Mesenchymal stem cell (in vitro differentiated cells and primary cell): ENCODE measurements around the gene SPINK14.

Experiments used
- DNase-seq: peaks from one replicate; pipeline ENCODE4 v3.0.0-alpha.2; 2013
- H2AFZ ChIP-seq: one replicate; pipeline ENCODE4 v1.6.1; 2013; ENCODE audit warnings: low read depth, mild to moderate bottlenecking, control low read depth, inconsistent platforms, low read length, moderate library complexity
- H2AK5ac ChIP-seq: 2 replicates; pipeline ENCODE4 v1.6.1; 2013; ENCODE audit warnings: low read length, moderate library complexity, mild to moderate bottlenecking, inconsistent platforms; ENCODE audit not compliant: severe bottlenecking
- H2BK120ac ChIP-seq: one replicate; pipeline ENCODE4 v1.6.1; 2013; ENCODE audit warnings: low read depth, mild to moderate bottlenecking, inconsistent platforms, low read length, moderate library complexity
- H2BK12ac ChIP-seq, 2 experiments: one replicate each; pipeline ENCODE4 v1.6.1; 2013; ENCODE audit warnings: inconsistent platforms in 2 of 2, low read length in 2 of 2, mild to moderate bottlenecking in 2 of 2, moderate library complexity in 2 of 2, control low read depth in 1 of 2
- H2BK15ac ChIP-seq: one replicate; pipeline ENCODE4 v1.6.1; 2013; ENCODE audit warnings: mild to moderate bottlenecking, low read depth, inconsistent platforms; ENCODE audit not compliant: poor library complexity, severe bottlenecking
- H2BK5ac ChIP-seq: 2 replicates; pipeline ENCODE4 v1.6.1; 2013; ENCODE audit warnings: low read depth, mild to moderate bottlenecking, low read length, control low read depth, inconsistent platforms; ENCODE audit not compliant: poor library complexity, severe bottlenecking
- H3K14ac ChIP-seq, 2 experiments: one replicate each; pipeline ENCODE4 v1.6.1; 2013; ENCODE audit warnings: inconsistent platforms in 2 of 2, low read length in 2 of 2, control low read depth in 1 of 2, mild to moderate bottlenecking in 1 of 2, moderate library complexity in 1 of 2
- H3K18ac ChIP-seq, 2 experiments: one replicate each; pipeline ENCODE4 v1.6.1; 2013; ENCODE audit warnings: inconsistent platforms in 2 of 2, low read length in 2 of 2, control low read depth in 1 of 2, low read depth in 1 of 2, mild to moderate bottlenecking in 1 of 2
- H3K23ac ChIP-seq, 2 experiments: one replicate each; pipeline ENCODE4 v1.6.1; 2013; ENCODE audit warnings: inconsistent platforms in 2 of 2, low read length in 2 of 2, mild to moderate bottlenecking in 2 of 2, moderate library complexity in 2 of 2, control low read depth in 1 of 2
- H3K27ac ChIP-seq: 2 replicates; pipeline ENCODE4 v1.5.1; 2013; ENCODE audit warnings: mild to moderate bottlenecking, moderate library complexity, low read length, control low read depth, inconsistent platforms; ENCODE audit not compliant: poor library complexity, severe bottlenecking
- H3K27me3 ChIP-seq, 2 experiments: 2 replicates each; pipeline versions ENCODE4 v1.6.1 to v1.7.0; 2013; ENCODE audit warnings: low read length in 2 of 2, mild to moderate bottlenecking in 2 of 2, moderate library complexity in 2 of 2, control low read depth in 1 of 2, inconsistent platforms in 1 of 2; ENCODE audit not compliant: control insufficient read depth in 1 of 2, insufficient read depth in 1 of 2
- H3K36me3 ChIP-seq, 2 experiments: 2 replicates each; pipeline versions ENCODE4 v1.6.1 to v1.7.0; 2013; ENCODE audit warnings: low read length in 2 of 2, control low read depth in 1 of 2, inconsistent platforms in 1 of 2, low read depth in 1 of 2, mild to moderate bottlenecking in 1 of 2; ENCODE audit not compliant: insufficient read depth in 2 of 2, control insufficient read depth in 1 of 2
- H3K4ac ChIP-seq, 2 experiments: one replicate each; pipeline ENCODE4 v1.6.1; 2013; ENCODE audit warnings: inconsistent platforms in 2 of 2, low read length in 2 of 2, mild to moderate bottlenecking in 2 of 2, moderate library complexity in 2 of 2, control low read depth in 1 of 2, low read depth in 1 of 2
- H3K4me1 ChIP-seq: 2 replicates; pipeline ENCODE4 v1.6.1; 2013; ENCODE audit warnings: low read depth, low read length, control low read depth; ENCODE audit not compliant: control insufficient read depth, insufficient read depth
- H3K4me2 ChIP-seq: 2 replicates; pipeline ENCODE4 v1.6.1; 2013; ENCODE audit warnings: low read length, mild to moderate bottlenecking, inconsistent platforms; ENCODE audit not compliant: poor library complexity, severe bottlenecking
- H3K4me3 ChIP-seq, 2 experiments: 2 replicates each; pipeline versions ENCODE4 v1.5.1 to v1.7.0; 2013; ENCODE audit warnings: low read length in 2 of 2, mild to moderate bottlenecking in 2 of 2, control low read depth in 1 of 2, low read depth in 1 of 2; ENCODE audit not compliant: insufficient read depth in 1 of 2
- H3K79me1 ChIP-seq: replicated peaks from 2 replicates; pipeline ENCODE4 v1.6.1; 2013; ENCODE audit warnings: mild to moderate bottlenecking, control low read depth, low read length, inconsistent platforms; ENCODE audit not compliant: poor library complexity, severe bottlenecking
- H3K9ac ChIP-seq: 2 replicates; pipeline ENCODE4 v1.7.0; 2013; ENCODE audit warnings: mild to moderate bottlenecking, low read length, moderate library complexity
- H3K9me3 ChIP-seq: 2 replicates; pipeline ENCODE4 v1.7.0; 2013; ENCODE audit warnings: mild to moderate bottlenecking, low read length; ENCODE audit not compliant: control insufficient read depth
- H4K8ac ChIP-seq: one replicate; pipeline ENCODE4 v1.6.1; 2013; ENCODE audit warnings: inconsistent platforms, mild to moderate bottlenecking, low read length, moderate library complexity
- H4K91ac ChIP-seq: one replicate; pipeline ENCODE4 v1.6.1; 2013; ENCODE audit warnings: mild to moderate bottlenecking, low read length, inconsistent platforms
- WGBS: methylation state at CpG from one replicate; pipeline ENCODE4 v1.1.7; 2013; ENCODE audit warnings: mixed read lengths; 5-methylcytosine and 5-hydroxymethylcytosine counted together

SPINK14 gene

DNA sequence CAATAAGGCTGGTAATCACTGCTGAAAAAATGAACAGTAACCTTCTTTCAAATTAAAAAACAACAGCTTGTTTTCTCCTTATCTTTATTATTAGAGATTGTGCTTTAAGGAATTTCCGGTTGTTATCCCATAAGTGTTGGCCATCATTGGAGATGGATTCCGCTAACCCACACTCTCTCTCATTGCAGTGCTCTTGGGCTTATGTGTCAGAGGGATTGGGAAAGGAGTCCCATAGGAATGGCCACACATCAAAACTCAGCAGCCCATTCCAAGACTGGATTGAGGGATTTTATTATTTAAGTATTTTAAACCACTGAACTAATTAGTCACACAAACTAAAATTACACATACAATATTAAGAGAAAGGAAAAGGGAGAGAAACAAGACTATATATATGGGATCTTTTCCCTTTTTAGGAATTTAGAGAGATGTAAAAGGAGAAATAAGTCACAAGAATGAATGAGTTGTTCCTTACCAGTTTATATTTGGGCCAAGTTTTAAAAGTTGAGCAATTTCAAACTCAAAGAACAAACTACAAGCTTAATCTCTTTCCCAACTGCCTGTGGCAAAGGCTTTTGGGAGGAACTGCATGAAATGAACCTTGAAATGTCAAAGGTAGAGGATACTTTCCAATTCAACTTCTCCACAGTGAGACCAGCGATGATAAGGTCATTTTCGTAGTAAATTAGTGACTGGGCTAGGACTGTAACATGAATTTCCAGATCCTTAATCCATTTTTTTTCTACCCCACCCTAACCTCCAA is 36.9 kb downstream of the SPINK14 start:
- peak overlapping the region; percentile 22 for H3K9ac ChIP-seq
- no peak overlapping the region for H3K23ac ChIP-seq
- H4K8ac ChIP-seq = no peak overlapping the region
- no peak overlapping the region for H2BK5ac ChIP-seq
- no peaks in the 10 kb centered on the region for H3K79me1 ChIP-seq
- H3K9me3 ChIP-seq = no peaks in the 10 kb centered on the region
- H3K4me3 ChIP-seq = no peak overlapping the region
- no peak overlapping the region for H2BK12ac ChIP-seq
- no peak for DNase-seq
- no peak overlapping the region for H3K4me2 ChIP-seq
- H4K91ac ChIP-seq = no peak overlapping the region
- no peak overlapping the region for H2BK15ac ChIP-seq
- no peaks in the 10 kb centered on the region for H3K4me1 ChIP-seq
- 100% methylated on average over 4 of the region's 4 CpGs for WGBS
- no peak overlapping the region for H3K4ac ChIP-seq
- no peaks in the 10 kb centered on the region for H3K27me3 ChIP-seq
- no peak overlapping the region for H3K18ac ChIP-seq
- H2BK120ac ChIP-seq = no peak overlapping the region
- no peaks in the 10 kb centered on the region for H3K36me3 ChIP-seq
- H3K27ac ChIP-seq = no peak overlapping the region
- no peak overlapping the region for H2AFZ ChIP-seq
- H3K14ac ChIP-seq = no peak overlapping the region
- no peak overlapping the region for H2AK5ac ChIP-seq

DNA sequence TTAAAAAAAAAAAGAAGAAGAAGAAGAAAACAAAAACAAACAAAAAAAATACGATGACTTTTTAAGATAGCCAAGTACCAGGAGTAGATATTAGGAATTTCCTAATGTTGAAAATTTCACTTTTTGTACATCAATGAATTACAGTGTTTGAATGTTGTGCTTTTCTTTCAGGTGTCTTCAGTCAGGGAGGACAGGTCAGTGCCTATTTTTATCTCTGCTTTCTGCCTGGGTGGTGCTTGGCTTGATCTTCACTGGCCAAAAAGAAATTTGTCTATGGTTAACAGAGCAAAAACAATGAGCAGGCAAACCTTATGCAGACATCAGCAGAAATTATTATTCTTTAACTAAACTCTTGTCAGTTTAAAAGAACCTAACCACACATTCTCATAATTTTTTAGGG is 37.5 kb downstream of the SPINK14 start:
- no peak overlapping the region for H3K23ac ChIP-seq
- H4K8ac ChIP-seq = no peak overlapping the region
- peak overlapping the region; percentile 22 for H3K9ac ChIP-seq
- H2AK5ac ChIP-seq = no peak overlapping the region
- H3K36me3 ChIP-seq = no peaks in the 10 kb centered on the region
- no peak overlapping the region for H3K4me3 ChIP-seq
- no peak overlapping the region for H2BK15ac ChIP-seq
- H2BK5ac ChIP-seq = no peak overlapping the region
- no peak overlapping the region for H3K27ac ChIP-seq
- no peak overlapping the region for H3K4me2 ChIP-seq
- H3K4me1 ChIP-seq = no peaks in the 10 kb centered on the region
- no peaks in the 10 kb centered on the region for H3K9me3 ChIP-seq
- H3K4ac ChIP-seq = no peak overlapping the region
- H3K79me1 ChIP-seq = no peaks in the 10 kb centered on the region
- no peaks in the 10 kb centered on the region for H3K27me3 ChIP-seq
- no peak for DNase-seq
- no peak overlapping the region for H2AFZ ChIP-seq
- no peak overlapping the region for H3K18ac ChIP-seq
- H2BK12ac ChIP-seq = no peak overlapping the region
- no peak overlapping the region for H4K91ac ChIP-seq
- H3K14ac ChIP-seq = no peak overlapping the region
- WGBS = no CpG with 5 or more reads among the region's 1 CpG
- H2BK120ac ChIP-seq = no peak overlapping the region

DNA sequence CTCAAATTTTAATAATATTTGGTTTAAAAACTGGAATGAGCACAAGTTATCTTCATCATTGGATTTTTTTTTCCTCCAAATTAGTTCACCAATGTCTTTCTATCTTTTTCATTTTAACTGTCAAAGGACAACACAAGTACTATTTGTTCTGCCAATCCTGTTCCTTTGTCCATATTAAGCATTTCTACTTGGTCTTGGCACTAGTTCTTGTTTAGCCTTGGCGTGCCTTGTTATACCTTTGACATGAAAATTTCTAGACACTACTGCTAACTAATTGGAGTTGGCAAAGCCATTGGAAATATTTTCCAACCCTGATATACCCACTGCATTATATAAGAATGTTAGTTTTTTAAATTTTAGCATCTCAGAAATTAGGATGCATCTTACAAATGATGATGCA is 38.3 kb downstream of the SPINK14 start:
- Histone ChIP-seq H2BK15ac (no peak overlapping the region), H2BK5ac (no peak overlapping the region), H3K9me3 (no peaks in the 10 kb centered on the region), H2BK120ac (no peak overlapping the region), H2BK12ac (no peak overlapping the region), H3K4me1 (no peaks in the 10 kb centered on the region), H4K8ac (no peak overlapping the region), H3K27ac (no peak overlapping the region), H3K36me3 (no peaks in the 10 kb centered on the region), H3K4me2 (no peak overlapping the region), H2AK5ac (no peak overlapping the region), H3K79me1 (no peaks in the 10 kb centered on the region), H4K91ac (no peak overlapping the region), H3K18ac (no peak overlapping the region), H3K4ac (no peak overlapping the region), H3K9ac (no peak overlapping the region), H3K27me3 (no peaks in the 10 kb centered on the region), H3K14ac (no peak overlapping the region), H3K23ac (no peak overlapping the region), H3K4me3 (no peak overlapping the region), H2AFZ (no peak overlapping the region)
- no peak for DNase-seq
- WGBS = 75% methylated on average over 1 of the region's 1 CpG

DNA sequence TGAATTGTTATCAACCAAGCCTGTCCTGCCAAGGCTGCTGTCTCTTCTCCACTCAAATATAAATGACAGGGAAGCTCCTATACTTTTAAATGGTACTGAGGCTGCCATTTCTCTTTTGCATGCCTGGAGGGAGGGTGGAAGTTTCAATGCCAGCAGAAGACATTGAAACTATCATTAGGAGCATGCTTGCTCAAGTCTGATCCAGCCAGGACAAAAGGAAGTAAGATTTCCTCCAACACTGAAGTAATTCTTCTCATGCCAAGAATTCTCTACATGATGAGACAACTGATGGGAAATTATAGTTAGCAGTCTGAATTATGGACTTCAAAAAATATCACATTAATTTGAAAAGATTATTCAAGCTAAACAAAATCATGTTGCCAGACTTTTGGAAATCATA is 39.9 kb downstream of the SPINK14 start:
- Histone ChIP-seq H3K18ac (no peak overlapping the region), H3K4me3 (no peak overlapping the region), H3K4ac (no peak overlapping the region), H2AFZ (no peak overlapping the region), H3K36me3 (no peaks in the 10 kb centered on the region), H2BK5ac (no peak overlapping the region), H3K27me3 (no peaks in the 10 kb centered on the region), H3K23ac (no peak overlapping the region), H2BK12ac (no peak overlapping the region), H3K14ac (no peak overlapping the region), H4K8ac (no peak overlapping the region), H2BK15ac (no peak overlapping the region), H3K79me1 (no peaks in the 10 kb centered on the region), H3K9ac (no peak overlapping the region), H4K91ac (no peak overlapping the region), H3K9me3 (no peaks in the 10 kb centered on the region), H2BK120ac (no peak overlapping the region), H3K27ac (no peak overlapping the region), H3K4me2 (no peak overlapping the region), H3K4me1 (no peaks in the 10 kb centered on the region), H2AK5ac (no peak overlapping the region)
- no peak for DNase-seq
